NAMALWA (cell line): Measurements from ENCODE around the gene CKM.
"Not testable (repeated sequence)": the region's sequence is repeated elsewhere in the genome, so short reads cannot be mapped to it uniquely, and the experiment has no call there.

Source experiments
- DNase-seq: peaks from one replicate; pipeline ENCODE4 v3.0.0-alpha.2; 2015; ENCODE audit warnings: low spot score

The CKM gene

DNA sequence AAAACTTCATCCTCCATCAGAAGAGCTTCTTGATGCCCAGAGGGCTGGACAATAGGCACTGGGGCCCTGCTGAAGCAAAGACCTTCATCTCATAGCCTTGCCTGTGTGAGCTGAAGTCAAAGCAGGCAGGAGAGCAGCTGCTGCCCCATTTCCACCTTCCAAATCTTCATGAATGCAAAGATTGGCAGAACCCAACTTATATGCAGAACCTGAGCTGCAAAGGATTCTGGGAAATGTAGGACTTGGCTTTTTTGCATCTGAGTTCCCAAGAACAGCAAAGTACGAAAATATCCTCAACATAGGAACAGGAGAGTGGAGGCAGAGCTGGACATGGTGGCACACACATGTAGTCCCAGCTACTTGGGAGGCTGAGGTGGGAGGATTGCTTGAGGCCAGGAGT, 30.8 kb downstream of the CKM start:
- DNase-seq: no peak

DNA sequence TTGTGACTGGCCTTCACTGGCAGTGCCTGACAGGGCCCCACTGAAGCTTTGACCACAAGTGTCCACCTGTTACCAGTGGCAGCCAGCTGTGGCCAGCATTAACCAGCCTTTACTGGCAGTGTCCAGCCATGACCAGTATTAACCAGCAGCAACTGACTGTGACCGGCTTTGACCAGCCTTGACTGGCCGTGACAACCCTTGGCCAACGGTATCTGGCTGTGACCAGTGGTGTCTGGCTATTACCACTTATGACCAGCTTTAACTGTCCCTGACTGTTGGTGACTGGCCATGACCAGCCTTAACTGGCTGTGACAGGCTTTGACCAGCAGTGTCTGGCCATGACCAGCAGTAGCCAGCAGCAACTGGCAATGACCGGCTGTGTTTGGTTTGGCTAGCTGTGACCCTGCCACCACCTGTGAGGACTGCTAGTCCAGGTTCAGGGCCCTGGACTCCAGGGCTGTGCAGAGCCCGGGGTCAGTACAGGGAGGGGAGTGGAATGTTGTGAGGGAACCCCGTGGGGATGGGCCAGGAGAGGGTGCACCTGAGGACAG, 32.2 kb downstream of the CKM start:
- no peak for DNase-seq

DNA sequence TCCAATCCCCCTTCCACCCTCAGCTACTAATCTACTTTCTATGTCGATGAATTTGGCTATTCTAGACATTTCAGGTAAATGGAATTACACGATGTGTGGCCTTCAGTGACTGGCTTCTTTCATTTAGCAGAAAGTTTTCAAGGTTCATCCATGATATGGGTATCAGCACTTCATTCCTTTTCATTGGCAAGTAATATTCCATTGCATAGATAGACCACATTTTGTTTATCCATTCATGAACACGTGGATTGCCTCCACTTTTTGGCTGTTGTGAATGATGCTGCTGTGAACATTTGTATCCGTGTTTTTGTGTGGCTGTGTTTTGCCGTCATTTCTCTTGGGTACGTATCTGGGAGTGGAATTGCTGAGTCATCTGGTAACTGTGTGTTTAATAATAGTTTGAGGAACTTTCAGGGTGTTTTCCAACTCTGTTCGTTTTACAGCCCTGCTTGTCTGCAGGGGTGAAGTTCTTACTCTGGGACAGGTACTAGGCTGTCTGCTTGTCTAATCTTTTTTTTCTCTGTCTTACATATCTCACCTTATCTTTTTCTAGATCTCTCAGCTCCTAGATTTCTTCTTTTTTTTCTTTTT, 39.1 kb downstream of the CKM start:
- no peak for DNase-seq

DNA sequence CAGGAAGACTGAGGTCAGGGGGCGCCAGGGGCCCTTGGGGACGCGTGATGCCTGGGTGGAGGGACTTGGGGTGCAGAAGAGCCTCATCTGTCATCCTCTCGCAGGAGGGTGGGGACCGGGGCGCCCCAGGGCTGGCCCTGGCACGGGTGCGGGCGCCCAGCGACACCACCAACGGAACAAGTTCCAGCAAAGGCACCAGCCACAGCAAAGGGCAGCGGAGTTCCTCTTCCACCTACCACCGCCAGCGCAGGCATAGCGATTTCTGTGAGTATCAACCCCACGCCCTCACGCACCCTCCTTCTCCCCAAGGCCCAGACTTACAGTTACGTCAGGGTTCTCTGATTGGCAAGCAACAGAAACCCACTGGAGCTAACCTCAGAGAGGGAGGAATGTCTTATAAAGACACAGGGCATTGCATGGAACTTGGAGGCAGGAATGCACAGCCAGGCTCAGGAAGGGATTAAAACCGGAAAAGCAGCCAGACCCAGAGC, 42.2 kb downstream of the CKM start:
- DNase-seq: no peak

DNA sequence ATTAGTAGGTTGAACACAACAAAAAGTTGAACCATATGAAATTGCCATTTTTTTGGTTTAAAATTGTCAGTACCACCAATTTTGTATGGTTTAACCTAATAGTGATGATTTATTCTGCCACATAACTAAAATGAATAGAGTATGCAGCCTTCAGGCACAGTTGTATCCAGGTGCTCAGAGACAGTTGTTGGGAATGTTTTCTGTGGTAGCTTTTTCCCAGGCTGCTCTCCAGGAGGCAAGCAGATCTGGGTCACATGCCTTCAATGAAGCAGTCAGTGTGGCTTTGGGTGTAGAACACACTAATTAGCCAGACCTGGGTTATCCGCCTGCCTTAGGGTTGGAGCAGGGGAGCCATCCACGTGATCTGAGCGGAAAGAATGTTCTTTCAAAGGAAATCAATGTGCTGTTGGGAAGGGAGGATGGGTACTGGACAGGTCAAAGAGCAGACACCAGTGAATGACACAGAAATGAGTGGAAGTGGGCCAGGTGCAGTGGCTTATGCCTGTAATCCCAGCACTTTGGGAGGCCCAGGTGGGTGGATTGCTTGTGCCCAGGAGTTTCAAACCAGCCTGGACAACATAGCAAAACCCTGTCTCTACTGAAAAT, 43.0 kb downstream of the CKM start:
- DNase-seq: no peak

DNA sequence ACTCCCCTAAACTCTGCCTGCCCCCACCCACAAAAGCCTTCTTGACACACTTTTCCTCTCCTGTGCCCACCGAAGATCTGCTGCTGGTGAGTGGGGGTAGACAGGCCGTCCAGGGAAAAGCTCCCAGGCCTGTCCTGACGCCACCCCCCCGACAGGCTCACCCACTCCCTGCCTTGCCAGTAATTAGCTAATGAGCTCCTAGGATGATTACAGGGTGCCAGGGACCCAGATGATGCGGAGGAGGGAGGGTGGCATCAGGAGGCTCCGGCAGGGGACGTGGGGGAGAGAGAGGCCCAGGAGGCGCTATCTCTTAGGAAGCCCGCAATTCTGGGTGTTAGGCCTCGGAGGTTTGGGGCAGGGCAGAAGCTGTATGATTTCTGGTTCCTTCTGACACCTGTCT, 44.6 kb downstream of the CKM start:
- DNase-seq: no peak

DNA sequence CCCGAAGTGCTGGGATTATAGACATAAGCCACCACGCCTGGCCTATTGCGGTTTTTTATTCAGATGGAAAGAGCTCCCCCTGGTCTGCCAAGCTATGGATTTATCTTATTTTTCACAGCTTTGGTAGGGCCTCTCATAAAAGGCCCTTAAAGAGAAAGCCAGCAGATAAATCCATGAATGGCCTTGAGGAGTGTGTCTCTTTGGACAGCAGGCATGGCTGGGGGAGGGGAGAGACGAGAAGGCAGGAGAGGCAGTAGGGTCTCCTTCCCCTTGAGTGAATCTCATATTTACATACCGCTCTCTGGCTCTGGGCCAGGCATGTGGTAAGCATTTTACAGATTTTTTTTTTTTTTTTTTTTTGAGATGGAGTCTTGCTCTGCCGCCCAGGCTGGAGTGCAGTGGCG, 46.4 kb downstream of the CKM start:
- peak; percentile 82 for DNase-seq

DNA sequence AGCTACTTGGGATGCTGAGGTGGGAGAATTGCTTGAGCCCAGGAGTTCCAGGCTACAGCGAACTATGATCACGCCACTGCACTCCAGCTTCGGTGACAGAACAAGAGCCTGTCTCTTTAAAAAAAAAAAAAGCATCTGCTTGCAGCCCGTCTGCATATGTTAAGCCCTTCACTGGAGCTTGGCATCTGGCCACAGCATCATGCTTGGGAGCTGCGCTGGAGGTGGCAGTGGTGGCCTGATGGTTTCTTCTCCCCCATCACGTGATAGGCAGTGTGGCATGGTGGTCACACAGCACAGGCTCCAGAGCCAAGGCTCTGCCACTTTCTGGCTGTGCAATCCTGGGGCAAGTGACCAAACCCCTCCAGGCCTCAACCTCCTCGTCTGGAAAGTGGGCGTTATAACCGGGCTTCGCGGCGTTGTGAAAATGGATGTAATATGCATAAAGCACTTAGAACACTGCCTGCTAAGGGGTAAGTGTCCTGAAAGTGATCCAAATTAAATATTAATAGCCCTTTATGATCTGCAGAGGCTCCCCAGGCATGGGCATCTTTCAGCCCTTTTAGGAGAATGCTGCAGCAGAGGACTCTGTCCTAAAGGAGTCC, 47.2 kb downstream of the CKM start:
- peak; percentile 74 for DNase-seq

DNA sequence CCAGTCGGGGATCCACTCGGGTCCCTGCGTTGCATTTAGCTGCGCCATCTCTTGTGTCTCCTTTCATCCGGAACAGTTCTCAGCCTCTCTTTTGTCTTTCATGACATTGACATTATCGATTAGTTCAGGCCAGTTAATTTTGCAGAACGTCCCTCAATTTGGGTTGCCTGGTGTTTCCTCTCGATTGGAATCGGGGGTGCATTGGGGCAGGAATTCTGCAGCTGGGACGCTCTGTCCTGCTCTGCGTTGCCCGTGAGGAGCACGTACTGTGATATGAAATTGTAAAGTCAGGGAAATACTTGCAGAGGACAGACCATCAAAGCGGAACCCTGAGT, 49.2 kb downstream of the CKM start:
- DNase-seq: no peak

DNA sequence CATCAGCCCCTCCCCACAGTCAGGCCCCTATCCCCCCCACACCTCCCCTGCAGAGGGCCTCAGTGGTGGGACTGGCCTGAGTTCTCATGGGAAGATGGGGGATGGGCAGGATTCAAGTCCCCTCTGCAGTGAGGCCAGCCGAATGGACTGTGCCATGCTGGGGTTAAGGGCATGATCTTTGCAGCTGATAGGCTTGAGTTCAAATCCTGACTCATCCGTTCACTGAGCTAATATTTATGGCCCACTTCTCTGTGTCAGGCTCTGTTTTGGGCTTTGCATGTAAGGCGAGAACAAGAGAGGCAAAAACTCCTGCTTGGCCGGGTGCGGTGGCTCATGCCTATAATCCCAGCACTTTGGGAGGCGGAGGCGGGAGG, 51.0 kb downstream of the CKM start:
- DNase-seq: no peak

DNA sequence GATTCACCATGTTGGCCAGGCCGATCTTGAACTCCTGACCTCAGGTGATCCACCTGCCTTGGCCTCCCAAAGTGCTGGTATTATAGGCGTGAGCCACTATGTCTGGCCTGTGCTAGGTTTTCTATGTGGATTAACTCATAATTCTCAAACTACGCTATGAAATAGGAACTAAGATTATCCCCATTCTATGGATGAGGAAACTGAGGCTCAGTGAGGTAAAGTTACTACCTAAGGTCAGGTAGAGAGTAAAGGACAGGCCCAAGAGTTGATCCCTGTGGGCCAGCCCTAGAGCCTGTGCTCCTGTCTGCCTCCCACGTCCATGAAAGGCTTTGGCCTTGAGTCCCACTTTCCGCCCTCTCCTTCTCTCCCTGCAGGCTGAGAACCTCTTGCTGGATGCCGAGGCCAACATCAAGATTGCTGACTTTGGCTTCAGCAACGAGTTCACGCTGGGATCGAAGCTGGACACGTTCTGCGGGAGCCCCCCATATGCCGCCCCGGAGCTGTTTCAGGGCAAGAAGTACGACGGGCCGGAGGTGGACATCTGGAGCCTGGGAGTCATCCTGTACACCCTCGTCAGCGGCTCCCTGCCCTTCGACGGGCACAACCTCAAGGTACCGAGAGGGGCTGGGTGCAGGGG, 51.5 kb downstream of the CKM start:
- no peak for DNase-seq

DNA sequence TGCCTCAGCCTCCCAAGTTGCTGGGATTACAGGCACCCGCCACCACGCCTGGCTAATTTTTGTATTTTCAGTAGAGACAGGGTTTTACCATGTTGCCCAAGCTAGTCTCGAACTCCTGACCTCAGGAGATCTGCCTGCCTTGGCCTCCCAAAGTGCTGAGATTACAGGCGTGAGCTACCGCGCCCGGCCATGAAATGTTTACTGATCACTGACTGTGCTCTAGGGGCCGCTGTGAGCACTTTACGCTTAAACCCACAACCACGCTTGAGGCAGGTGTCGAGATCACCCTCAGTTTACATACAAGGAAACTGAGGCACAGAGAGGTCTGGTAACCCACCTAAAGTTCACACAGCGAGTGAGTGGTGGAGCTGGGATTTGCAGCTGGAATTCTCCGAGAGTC, 52.7 kb downstream of the CKM start:
- DNase-seq: not testable (repeated sequence)

DNA sequence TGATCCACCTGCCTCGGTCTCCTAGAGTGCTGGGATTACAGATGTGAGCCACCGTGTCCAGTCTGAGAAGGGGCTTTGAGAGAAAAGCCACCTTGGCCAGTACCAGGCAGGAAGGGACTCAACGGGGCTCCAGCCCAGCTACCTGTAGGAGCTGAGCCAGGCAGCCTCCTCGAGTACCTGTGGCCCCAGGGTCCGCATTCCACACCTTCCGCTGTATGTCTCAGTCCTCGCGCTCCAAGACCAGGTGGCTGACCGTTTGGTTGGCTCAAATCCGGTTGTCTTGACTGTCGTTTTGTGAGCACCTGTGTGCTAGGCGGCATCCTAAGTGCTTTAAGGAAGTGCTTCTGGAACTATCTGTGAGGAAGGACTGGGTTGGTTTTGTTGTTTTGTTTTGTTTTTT, 55.4 kb downstream of the CKM start:
- DNase-seq: no peak

DNA sequence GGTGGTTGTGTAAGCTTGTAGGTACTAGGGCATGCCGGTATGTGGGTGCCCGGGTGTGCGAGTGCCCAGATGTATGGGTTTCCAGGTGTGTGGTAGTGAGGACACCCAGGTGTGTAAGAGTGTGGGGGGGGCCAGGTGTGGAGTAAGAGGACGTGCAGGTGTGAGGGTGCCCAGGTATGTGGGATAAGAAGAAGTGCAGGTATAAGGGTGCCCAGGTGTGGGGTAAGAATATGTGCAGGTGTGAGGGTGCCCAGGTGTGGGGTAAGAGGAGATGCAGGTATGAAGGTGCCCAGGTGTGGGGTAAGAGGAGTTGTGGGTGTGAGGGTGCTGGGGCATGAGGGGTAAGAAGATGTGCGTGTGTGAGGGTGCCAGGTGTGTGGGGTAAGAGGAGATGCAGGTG, 57.3 kb downstream of the CKM start:
- DNase-seq: no peak

DNA sequence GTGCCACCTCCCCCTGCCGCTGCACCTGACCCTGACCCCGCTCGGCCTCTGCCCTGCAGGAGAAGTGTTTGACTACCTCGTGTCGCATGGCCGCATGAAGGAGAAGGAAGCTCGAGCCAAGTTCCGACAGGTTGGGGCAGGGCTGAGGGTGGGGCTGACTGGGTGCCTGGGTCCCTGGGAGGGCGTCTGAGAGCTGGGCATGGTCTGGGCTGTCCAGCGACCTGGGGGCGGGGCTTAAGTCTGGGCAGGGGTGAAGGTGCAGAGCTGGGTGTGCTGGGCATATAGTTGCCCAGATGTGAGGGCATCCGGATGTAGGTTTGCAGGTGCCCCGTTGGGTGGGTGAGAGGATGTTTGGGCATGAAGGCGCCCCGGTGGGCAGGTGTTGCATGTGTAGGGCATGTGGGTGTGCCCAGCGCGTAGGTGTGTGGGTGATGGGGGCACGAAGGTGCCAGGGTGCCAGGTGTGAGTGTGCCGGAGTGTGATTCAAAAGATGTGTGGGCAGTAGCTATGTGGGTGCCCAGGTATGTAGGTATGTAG, 57.8 kb downstream of the CKM start:
- DNase-seq: no peak

DNA sequence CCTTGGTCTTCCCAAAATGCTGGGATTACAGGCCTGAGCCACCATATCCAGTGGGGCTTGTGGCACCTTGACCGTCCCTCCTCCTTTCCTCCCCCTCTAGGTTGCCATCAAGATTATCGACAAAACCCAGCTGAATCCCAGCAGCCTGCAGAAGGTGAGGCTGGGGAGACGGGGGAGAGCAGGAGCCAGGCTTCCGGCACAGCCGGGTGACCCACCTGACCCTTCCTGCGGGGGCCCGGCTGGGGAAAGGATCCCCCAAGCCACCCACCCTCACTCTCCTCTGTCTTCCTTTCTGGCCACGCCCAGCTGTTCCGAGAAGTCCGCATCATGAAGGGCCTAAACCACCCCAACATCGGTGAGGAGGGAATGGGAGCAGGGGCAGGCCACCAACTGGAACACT, 59.7 kb downstream of the CKM start:
- DNase-seq: no peak

DNA sequence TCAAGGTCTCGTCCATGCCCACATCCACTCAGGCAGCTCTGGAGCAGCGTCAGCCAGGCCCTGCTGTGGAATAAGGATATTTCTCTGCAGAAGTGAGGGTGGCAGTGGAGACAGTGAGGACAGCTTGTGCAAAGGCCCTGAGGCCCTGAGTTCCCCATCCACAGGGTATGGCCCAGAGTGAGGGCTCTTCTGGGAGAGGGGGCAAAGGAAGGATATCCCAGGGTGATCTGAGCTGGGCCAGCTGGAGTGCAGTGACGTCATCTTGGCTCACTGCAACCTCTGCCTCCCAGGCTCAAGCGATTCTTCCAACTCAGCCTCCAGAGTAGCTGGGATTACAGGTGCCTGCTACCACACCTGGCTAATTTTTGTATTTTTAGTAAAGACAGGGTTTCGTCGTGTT, 60.1 kb downstream of the CKM start:
- DNase-seq: no peak

DNA sequence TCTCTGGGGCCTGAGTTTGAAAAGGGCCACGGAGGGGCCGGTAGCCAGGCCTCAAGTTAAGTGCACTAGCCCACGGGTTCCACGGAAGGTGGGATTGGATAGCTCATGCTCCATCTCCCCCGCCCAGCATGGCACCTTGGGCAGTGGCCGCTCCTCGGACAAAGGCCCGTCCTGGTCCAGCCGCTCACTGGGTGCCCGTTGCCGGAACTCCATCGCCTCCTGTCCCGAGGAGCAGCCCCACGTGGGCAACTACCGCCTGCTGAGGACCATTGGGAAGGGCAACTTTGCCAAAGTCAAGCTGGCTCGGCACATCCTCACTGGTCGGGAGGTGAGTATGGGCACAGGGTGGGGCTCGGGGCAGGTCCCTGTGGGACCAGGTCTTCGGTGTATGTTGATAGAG, 63.8 kb downstream of the CKM start:
- no peak for DNase-seq

DNA sequence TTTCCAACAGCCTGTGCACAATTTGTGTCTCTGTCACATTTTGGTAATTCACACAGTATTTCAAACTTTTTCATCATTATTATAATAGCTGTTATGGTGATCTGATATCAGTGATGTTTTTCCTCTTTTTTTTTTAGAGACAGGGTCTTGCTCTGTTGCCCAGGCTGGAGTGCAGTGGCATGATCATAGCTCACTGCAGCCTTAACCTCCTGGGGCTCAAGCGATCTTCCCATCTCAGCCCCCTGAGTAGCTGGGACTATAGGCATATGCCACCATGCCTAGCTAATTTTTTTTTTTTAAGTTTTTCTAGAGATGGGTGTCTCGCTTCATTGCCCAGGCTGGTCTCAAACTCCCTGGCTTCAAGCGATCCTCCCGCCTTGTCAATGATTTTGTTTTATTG, 65.8 kb downstream of the CKM start:
- no peak for DNase-seq
